NK-92 (cell line): ENCODE results near the gene FAM241A.
"Not testable (repeated sequence)": the region's sequence is repeated elsewhere in the genome, so short reads cannot be mapped to it uniquely, and the experiment has no call there.

Experiments
- DNase-seq: peaks from one replicate; lab custom pipeline; 2025; ENCODE audit not compliant: unreplicated experiment; lab: John Stamatoyannopoulos, UW

Gene FAM241A

DNA sequence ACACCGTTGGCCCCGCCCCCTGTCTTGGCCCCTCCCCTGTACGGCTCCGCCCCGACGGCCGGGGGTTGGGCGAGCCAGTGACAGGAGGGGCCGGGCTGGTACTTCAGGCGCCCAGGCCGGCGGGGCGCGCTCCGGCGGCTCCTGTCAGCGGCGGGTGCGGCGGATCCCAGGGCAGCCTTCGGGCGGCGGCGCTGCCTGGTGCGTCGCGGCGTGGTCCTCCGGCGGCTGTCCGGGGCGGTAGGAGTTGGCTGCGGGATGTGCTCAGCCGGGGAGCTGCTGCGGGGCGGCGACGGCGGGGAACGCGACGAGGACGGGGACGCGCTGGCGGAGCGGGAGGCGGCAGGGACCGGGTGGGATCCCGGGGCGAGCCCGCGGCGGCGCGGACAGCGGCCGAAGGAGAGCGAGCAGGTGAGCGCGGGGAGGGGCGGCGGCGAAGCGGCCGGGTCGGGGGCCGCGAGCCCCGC lies at the start of gene FAM241A:
FAM241A (plus strand) TSS at position 129 of the 464 bp plus-strand sequence; CDS start at position 256, 127 bp downstream.
- DNase-seq: peak; percentile 31

DNA sequence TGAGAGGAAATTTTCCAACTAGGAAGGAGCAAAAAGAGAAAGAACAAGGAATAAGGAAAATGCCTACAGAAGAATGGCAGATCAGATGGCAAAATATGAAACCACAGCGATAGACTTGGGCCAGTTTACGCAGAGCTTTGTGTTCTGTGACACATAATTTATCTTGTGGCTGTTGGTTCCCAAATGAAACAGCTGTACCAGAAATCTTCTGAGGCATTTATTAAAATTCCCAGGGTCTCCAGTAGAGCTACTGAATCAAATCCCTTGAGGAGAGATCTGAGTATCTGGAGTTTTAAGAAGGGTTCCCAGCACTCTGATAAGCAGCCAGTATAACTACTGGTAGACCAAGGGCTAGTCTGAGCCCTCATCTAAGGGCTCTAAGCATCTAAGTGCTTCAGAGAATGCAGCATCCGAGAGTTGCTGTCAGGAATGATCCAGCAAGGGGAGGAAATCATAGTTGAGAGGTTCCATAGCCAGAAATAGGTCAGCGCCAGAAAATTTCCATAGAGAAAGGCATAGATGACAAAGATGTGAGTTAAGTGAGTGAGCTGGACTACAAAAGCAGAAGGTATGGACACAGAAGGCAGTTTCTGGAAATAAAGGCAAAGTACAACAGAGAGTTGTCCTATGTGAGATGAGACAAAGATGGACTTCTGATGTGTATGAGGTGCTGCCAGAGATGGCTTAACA lies 46.3 kb upstream of the FAM241A start:
- DNase-seq: no peak

DNA sequence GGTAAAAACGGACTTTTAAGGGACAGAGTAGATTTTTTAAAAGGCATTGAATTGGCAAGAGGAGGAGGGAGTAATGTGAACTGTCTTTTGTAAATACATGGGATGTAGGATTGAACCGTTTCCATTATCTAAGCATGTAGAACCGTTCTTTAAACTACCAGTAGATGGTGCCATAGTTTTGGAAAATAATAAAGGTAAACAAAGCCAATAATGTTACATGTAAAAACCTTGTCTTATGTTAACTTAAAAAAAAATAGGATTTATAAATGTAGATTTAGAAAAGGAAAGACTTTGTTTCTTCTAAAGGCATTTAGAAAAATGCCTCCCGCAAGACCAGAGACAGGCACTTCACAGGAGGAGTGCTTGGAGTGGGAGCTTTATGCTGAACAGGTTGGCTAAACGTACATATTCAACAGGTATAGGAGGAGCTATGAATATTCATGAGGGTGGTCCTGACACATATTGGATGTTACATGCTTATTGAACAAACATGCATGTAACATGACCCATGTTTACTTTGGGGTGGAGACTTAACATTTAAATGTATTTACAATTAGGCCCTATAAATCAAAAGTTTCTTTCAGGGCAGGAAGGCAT lies 45.5 kb upstream of the FAM241A start:
- no peak for DNase-seq

DNA sequence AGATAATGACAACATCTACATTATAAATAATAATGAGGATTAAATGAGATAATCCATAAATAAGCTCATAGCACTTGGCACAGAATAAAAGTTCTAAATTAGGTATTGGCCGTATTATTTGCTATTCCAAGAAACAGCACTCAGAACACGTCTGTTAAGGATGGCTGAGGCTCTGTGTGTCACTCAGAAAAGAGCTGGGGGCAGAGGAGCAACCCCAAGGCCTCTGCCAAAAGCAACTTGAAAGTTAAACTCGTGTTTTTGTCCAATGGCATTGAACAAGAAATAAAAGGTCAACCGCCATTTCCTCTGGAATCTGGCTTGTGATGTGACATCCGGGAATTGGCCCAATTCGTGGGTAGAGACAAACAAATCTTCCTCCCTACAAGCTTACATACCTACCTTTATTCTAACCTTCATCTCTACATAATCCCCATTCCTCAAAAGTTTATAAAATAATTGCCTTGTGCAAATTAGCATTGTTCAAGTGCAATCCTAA lies 42.3 kb upstream of the FAM241A start:
- no peak for DNase-seq

DNA sequence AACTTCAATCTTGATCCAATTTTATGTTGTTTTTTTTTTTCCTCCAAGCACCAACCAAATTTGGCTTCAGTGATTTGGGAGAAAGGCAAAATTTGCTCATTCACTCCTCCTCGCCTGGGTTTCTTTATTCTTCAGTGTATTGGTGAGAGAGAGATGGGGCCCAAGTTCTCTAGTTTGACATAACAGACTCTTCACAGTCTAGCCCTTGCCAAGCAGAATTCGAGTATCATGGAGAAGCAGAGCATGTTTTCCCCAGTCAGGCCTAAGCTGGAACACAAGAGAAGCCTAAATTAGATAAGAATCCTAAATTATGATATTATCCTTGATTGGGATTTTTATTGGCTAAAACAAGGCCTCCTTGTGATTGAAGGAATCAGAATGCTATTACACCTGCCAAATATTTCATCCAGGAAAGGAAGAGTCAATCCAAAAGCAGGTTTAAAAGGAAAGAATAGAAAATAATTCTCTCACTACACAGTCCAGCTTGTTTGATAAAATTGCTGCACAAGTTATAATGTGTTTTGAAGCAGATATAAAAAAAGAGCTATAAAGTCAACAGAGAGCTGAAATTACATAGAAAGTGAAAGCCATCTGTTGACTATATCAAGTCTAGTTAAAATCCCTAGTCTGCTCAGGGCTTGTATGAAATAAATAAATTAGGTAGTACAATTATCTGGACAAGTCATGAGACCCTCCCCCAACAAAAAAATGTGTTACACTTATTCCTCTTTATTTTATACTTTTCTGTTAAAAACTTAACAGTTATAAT lies 39.9 kb upstream of the FAM241A start:
- DNase-seq: no peak

DNA sequence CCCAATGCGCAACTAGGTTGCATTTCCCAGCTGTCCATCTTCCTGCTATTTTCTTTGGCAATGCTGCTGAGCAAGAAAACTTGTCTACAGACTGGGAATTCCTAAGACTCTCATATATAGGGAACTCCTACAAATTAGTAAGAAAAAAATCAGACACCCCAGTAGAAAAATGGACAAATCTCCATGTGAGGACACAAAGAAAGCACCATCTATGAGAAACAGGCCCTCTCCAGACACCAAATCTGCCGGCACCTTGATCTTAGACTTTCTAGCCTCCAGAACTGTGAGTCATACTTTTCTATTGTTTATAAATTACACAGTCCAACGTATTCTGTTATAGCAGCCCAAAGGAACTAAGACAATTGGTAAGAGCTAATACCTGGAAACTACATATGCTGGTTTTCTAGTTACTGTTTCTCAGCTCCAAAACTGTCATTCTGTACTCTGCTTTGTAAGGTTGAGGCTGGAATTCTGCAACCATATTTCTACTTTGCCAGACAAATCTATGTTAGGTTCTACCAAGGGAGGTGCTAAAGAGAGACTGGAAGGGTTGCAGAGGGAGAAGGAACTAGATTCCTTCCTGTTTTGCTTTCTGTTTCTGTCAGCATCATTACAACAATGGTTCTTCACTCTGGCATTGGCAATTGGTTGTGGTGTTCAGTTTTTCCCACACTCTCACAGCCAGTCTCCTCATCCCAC lies 35.7 kb upstream of the FAM241A start:
- no peak for DNase-seq

DNA sequence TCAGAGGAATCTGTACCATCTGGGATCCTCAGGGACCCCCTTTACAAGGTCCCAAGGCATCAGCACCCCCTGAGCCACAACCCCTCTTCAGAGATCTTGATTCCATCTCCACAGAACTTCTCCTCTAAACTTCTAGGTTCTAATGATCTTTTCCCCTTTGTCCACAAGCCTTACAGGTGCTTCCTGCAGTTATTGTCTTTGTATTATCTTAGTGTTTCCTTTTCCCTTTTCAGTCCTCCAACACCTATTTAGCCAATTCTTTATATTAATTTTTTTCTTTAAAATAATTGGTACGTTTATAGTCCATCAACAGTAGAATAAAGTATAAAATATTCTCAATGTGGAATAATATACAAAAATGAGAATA lies 35.2 kb upstream of the FAM241A start:
- no peak for DNase-seq

DNA sequence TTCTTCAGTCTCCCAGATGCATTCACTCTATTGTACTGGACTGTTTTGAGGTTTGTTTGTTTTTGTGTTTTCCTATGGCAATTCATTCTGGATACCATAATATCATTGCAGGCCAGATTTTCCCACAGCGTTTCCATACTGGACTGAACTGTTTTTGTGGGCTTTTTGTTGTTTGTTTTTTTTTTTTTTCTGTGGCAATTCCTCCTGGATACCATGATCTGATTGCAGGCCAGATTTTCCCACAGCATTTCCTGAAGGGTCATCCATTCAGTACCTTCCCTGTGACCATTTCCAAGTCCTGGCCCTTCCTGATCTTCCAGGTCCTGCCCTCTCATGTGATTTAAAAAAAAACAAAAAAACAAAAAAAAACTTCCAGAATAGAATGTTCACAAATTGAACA lies 33.9 kb upstream of the FAM241A start:
- no peak for DNase-seq

DNA sequence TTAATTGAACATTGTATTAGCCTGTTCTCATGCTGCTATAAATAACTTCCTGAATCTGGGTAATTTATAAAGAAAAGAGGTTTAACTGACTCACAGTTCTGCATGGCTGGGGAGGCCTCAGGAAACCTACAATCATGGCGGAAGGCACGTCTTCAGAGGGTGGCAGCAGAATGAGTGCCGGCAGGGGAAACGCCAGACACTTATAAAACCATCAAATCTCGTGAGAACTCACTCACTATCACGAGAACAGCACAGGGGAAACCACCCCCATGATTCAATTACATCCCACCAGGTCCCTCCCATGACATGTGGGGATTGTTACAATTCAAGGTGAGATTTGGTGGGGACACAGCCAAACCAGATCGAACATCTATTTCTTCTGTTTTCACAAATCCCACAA lies 33.2 kb upstream of the FAM241A start:
- DNase-seq: not testable (repeated sequence)

DNA sequence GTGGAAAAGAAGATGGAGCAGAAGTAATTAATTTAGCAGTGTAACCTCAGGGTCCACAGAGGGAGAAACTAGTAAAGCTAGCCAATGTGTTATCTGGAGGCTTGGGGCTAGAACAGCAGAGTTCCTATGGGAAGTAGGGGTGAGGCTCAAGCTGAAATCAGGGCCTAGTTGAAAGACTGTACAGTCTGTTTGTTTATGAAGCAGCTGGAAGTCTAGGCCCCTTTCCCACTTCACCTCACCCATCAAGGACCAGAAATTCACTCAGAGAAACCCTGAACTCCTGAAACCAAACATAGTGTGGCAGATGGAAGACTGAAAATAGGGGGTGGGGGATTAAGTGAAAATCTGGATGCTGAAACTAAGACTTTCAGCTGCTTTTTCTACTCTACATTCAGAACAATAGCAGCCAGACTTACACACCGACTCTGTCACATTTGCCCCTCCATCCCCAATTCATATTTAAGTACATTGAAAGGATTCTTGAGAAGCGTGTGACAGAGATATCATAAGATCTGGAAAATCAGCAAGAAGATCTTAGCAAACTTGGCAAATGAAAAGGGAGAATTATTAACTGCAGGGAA lies 32.6 kb upstream of the FAM241A start:
- no peak for DNase-seq

DNA sequence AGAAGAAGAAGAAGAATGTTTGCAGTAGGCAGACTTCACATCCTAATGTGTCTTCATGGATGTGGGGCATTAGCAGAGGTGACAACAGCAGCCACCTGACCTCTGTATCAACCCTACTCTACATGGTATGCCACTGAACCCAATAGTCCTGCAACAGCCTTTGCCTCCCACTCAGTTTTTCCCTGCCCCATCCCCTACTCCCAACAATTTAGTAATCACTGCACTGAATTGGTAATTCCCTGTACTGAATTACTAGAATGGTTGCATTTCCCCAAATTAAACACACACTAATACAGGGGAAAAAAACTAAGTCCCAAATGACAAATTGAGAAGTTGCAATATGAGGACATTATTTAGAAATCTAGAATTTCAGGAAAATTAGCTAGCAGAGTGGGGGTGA lies 31.4 kb upstream of the FAM241A start:
- no peak for DNase-seq

DNA sequence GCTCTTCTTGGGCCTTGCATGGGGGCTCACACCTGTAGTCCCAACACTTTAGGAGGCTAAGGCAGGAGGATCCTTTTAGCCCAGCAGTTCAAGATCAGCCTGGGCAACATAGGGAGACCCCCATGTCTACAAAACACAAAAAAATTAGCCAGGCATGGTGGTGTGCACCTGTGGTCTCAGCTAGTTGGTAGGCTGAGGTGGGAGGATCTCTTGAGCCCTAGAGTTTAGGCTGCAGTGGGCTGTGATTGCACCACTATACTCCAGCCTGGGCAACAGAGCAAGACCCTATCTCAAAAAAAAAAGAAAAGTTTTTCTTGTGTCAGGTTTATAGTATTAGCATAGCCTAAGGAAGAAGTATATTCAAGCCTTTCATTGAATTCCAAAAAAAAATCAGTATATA lies 30.8 kb upstream of the FAM241A start:
- DNase-seq: no peak

DNA sequence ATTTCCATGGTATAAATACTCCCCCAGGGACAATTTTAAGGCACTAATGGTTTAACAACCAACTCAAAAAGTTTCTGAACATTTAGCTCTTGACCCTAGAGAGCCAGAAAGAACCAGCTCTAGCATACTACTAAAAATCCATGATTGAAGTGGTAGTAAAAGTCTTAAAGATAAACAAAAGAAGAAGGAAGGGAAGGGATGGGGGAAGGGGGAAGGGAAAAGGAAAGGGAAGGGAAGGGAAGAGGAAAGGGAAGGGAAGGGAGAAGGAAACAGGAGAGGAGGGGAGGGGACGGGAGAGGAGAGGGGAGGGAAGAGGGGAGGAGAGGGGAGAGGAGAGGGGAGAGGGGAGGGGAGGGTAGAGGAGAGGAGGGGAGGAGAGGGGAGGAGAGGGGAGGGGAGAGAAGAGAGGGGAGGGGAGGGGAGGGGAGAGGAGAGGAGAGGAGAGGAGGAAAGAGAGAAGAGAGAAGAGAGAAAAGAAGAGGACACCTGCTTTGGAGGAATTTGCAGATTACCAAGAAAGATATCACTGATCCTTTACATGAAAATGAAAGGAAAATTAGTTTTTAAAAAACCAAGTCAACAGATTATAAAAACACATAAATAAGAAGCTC lies 26.4 kb upstream of the FAM241A start:
- no peak for DNase-seq

DNA sequence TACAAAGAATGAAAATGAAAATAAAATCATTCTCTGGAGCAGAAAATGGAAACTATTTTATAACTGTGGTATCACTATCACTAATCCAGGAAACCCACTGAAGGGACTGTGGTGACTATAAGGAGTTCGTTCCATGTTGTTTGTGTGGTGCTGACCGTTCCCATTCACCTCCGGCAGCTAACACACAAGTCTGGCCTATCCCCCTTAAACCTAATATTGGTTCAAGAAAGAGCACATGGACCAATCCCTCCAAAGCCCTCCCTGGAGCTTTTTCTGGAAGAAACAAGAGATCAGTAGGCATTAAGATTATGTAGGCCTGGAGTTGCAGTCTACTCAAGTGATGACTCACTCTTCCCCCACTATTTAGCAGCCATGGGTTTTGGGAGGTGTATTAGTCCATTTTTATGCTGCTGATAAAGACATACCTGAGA lies 25.9 kb upstream of the FAM241A start:
- DNase-seq: no peak

DNA sequence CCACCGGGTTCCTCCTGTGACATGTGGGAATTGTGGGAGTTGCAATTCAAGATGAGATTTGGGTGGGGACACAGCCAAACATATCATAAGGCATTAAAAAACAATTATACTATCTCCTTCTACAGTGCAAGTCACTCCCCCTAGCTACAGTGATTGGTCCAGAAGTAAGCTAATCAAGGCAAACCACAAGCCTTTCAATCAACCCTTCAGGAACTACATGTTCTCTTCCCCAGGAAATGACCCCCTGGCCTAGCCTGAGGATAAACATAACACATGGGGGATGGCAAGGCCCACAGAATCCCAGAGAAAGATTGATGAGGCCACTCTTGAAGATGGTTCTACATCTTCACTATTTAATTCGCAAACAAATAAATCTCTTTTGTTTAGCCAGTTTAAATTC lies 25.2 kb upstream of the FAM241A start:
- no peak for DNase-seq

DNA sequence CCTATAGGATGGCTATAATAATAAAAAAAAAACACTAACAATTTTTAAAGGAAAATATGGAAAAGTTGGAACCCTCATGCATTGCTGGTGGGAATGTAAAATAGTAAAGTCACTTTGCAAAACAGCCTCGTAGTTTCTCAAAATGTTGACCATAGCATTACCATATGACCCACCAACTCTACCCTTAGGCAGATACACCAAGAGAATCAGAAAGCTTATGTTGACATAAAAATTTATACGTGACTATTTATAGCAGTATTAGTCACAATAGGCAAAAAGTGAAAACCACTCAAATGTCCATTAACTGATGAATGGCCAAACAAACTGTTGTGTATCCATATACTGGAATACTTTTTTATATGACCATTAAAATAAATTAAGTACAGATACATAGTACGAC lies 19.8 kb upstream of the FAM241A start:
- DNase-seq: no peak

DNA sequence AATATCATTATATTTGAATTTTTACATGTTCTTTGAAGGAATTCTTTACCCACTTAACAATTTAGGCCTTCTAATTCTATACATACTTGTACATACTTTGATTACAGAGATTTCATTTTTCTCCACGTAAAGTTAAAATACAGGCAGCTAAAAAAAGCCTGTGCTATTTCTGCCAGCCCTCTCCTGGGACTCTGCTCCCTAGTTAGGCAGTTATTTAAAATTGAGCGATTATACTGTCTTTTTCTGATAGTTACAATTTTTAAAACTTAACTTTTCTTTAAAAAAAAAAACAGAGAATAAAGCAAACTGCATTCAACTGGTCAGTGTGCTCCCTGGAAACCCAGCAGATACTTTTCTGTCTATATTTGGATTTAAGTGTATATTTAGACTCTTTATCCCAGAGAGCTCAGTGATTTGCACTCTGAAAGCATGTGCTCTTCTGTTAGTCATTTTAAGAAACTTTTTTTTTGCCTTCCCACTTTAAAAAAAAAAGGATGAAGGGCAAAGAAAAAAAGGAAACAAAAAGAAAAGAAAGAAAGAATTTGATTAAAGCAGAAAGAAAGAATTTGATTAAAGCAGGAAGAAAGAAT lies 18.1 kb upstream of the FAM241A start:
- DNase-seq: no peak

DNA sequence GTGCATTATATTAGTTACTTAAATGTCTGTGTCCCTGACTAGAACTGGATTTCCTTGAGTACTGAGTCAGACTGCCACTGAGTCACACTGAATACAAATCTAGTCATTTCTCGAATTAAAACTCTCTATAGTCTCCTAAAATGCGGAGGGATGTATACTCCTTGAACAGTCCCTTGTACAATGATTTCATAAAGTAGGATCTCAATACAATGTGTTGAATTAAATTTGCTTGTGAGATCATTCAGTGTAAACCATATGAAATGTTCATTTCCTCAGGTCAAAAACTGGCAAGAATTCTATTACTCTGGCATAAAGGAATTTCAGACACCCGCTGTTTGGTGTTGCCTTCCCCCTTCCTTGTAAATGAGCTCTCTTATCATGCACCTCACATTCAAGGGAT lies 17.5 kb upstream of the FAM241A start:
- no peak for DNase-seq

DNA sequence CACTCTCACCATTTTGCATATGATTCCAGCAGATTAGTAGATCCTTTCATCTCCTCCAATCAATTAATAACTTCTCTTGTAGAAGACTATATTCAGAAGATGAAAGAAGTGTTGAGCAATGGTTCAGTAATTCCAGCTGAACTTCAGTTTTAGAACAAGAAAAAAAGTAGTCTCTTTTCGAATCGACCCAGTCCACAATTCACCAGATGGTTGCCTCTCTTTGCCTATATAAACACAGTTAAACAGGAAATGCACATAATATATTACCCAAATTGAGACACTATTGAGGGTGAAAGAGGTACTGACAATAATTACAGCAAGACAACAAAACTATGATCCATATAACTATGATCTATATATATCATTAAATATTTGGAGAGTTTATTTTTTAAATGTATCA lies 16.8 kb upstream of the FAM241A start:
- DNase-seq: no peak

DNA sequence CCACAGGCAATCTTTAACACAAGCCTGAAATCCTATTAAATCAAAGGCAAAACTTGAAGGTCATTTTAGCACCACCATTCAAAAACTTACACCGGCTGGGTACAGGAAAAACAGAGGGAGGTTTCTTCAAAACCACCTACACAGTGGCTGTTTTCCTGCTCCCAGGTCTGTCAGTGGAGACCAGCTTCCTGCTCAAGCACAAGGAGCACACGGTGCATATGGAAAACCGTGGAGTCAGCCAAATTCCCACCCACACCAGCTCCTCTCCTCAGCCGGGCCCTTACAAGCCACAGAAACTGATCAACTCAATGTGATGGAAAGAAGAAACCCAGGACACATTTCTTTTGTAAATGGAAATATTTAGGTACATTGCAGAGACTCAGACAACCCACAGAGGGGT lies 14.3 kb upstream of the FAM241A start:
- DNase-seq: no peak
